Mesodermal cell (in vitro differentiated cells): Measurements from ENCODE around the gene FBXW8.

ENCODE experiments used
- H3K27ac ChIP-seq: 2 replicates; pipeline ENCODE4 v1.7.0; 2013; ENCODE audit warnings: mild to moderate bottlenecking, low read depth, low read length, moderate library complexity; ENCODE audit not compliant: severe bottlenecking
- H3K36me3 ChIP-seq: 2 replicates; pipeline ENCODE4 v1.7.1; 2013; ENCODE audit warnings: mild to moderate bottlenecking, low read length, moderate library complexity; ENCODE audit not compliant: control insufficient read depth, insufficient read depth
- H3K4me1 ChIP-seq: one replicate; pipeline ENCODE4 v1.7.1; 2013; ENCODE audit warnings: mild to moderate bottlenecking, low read length; ENCODE audit not compliant: insufficient read depth, control insufficient read depth, poor library complexity, severe bottlenecking
- H3K4me3 ChIP-seq: 2 replicates; pipeline ENCODE4 v1.7.0; 2013; ENCODE audit warnings: low read length, control low read depth, mild to moderate bottlenecking; ENCODE audit not compliant: insufficient read depth, poor library complexity, severe bottlenecking; ENCODE audit errors: extremely low read depth
- H3K9me3 ChIP-seq: 2 replicates; pipeline ENCODE4 v1.7.1; 2013; ENCODE audit warnings: mild to moderate bottlenecking, low read length, moderate library complexity; ENCODE audit not compliant: control insufficient read depth
- WGBS, 2 experiments: methylation state at CpG; one replicate each; pipeline ENCODE4 v1.1.5; 2013; ENCODE audit warnings: missing lambda C conversion rate in 2 of 2; ENCODE audit not compliant: insufficient coverage in 2 of 2; 5-methylcytosine and 5-hydroxymethylcytosine counted together

FBXW8 gene

DNA sequence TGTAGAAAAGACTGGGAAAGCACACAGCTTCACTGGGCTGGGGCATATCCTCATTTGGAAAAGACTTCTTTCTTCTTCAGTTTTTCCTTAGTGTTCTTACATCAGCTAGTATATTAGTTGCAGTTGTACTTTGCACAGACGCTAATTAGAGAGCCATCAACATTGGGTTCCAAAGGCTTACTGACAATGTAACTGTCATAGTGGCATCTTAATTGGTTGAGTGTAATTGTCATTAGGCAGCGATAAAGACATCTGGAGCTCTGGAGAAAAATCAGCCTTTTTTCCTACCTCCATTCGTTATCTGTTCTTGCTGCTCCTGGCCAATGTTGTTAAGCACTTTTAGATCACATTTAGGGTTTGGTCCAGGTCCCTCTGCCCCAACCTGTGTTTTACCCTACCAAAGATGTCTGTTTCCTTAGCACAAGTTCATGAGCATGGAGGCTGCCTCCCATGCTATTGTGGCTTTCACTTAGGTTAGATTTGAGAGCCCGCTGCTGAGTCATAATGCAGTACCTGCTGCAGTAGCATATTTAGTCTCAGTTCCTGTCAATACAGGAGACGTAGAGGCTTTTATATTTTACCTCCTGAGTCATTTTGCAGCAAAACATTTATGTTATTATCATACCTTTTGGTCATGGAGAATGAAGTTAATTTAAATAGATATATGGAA, 49.2 kb downstream of the FBXW8 start:
- peaks cover 15% of the 10 kb centered on the region for H3K36me3 ChIP-seq
- H3K27ac ChIP-seq = no peak overlapping the region
- H3K9me3 ChIP-seq = no peaks in the 10 kb centered on the region
- WGBS, 2 experiments = 93 to 95% methylated on average over 4 of the region's 5 CpGs
- peaks cover 2% of the 10 kb centered on the region for H3K4me1 ChIP-seq
- H3K4me3 ChIP-seq = no peak overlapping the region

- H3K36me3 ChIP-seq = peaks cover 25% of the 10 kb centered on the region
- H3K9me3 ChIP-seq = no peaks in the 10 kb centered on the region
- H3K27ac ChIP-seq = peak overlapping the region; percentile 29
- no peak overlapping the region for H3K4me3 ChIP-seq
- peaks cover 2% of the 10 kb centered on the region for H3K4me1 ChIP-seq
- WGBS, 2 experiments = 80% methylated on average over 1 of the region's 4 CpGs; no CpG with 5 or more reads in 1 of the 2 experiments
These were observed 51.4 kb downstream of the FBXW8 start for GRCh38 chr12:116962197-116962596.

DNA sequence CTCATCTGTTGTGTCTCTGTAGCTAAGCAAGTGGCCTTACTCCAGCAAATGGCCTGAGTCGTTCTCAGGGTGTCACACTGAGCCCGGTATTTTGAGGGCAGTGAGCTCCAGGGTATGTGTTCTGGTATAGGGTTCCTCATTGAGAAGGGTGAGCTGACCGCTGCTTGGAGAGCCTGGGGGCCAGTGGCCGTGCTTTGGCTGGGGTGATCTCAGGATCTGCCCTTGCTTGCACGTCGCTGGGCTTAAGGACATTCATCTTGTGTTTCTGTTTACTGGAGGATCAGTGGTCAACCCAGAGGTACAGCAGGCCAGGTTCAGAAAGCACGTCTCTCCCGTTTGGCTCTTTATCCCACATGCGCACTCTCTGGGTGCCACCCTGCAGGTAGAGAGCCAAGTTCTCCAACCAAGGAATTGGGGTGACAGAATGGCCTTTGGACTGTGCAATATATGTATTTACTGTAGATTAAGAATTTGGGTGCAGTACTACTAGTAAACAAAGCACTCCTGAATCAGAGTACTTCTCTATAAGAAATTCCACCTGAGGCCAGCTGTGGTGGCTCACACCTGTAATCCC, 52.1 kb downstream of the FBXW8 start:
- WGBS, 2 experiments = 93 to 95% methylated on average over 8 to 9 of the region's 9 CpGs
- H3K27ac ChIP-seq = no peak overlapping the region
- H3K36me3 ChIP-seq = peaks cover 27% of the 10 kb centered on the region
- H3K9me3 ChIP-seq = no peaks in the 10 kb centered on the region
- peaks cover 2% of the 10 kb centered on the region for H3K4me1 ChIP-seq
- no peak overlapping the region for H3K4me3 ChIP-seq

GRCh38 chr12:116964054-116965050, 53.6 kb downstream of the FBXW8 start:
- Histone ChIP-seq H3K27ac (no peak overlapping the region), H3K9me3 (no peaks in the 10 kb centered on the region), H3K4me1 (peaks cover 2% of the 10 kb centered on the region), H3K4me3 (no peak overlapping the region), H3K36me3 (peaks cover 36% of the 10 kb centered on the region)
- WGBS, 2 experiments = 92 to 100% methylated on average over 9 of the region's 14 CpGs

GRCh38 chr12:116968986-116969385, 58.2 kb downstream of the FBXW8 start:
- peaks cover 4% of the 10 kb centered on the region for H3K4me1 ChIP-seq
- no peak overlapping the region for H3K27ac ChIP-seq
- WGBS, 2 experiments = 83 to 87% methylated on average over 4 of the region's 5 CpGs
- no peak overlapping the region for H3K4me3 ChIP-seq
- no peaks in the 10 kb centered on the region for H3K9me3 ChIP-seq
- peaks cover 53% of the 10 kb centered on the region for H3K36me3 ChIP-seq

DNA sequence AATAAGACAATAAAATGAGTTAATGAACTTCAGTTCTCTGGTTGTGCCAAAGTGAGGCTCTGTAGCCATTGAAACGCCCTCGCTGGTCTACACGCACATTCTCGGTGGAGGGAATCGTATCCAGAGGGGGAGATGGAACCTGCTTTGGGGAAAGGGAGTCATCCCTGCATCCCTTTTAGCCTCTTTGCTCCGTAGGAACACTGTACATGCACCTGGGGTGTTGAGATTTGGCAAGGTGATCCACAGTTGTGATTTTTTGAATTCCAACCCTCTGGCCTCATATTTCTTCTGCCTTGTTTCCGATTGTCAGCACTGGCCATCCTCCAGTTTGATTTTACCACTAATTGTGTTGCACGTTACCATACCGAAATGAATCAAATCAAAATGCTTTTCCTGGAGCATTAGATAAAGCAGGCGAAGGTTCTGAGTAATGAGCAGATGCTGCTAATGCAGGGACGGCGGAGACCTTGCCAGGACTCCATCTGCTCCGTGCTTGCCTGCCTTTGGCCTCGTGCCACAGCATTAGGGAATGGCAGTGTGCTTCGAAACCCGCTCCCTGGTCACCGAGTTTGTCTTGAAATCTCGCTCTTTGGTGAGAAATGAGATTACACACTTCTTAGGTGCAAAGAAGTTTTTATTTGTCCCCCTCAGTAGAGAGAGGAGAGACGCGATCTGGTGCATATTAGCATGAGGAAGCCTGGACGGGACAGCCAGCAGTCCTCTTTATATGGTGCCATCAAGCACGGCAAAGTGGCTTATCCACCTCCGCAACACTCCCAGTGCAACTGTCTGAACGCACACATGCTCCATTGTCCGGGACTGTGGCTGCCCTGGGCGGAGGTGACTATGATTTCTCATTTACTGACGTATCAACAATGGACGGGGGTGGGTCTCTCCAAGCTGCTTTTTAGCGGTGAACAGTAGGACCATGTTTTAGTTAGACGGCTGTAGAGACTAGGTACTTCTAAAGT, 59.1 kb downstream of the FBXW8 start:
- H3K4me1 ChIP-seq = peaks cover 4% of the 10 kb centered on the region
- peaks cover 59% of the 10 kb centered on the region for H3K36me3 ChIP-seq
- WGBS, 2 experiments = 87 to 89% methylated on average over 24 to 26 of the region's 30 CpGs
- no peak overlapping the region for H3K27ac ChIP-seq
- H3K9me3 ChIP-seq = no peaks in the 10 kb centered on the region
- no peak overlapping the region for H3K4me3 ChIP-seq

- Histone ChIP-seq H3K36me3 (peaks cover 55% of the 10 kb centered on the region), H3K9me3 (no peaks in the 10 kb centered on the region), H3K27ac (no peak overlapping the region), H3K4me1 (peaks cover 4% of the 10 kb centered on the region), H3K4me3 (no peak overlapping the region)
- 93 to 98% methylated on average over 4 of the region's 4 CpGs for WGBS, 2 experiments
These were observed 60.5 kb downstream of the FBXW8 start for GRCh38 chr12:116971222-116971621.

GRCh38 chr12:116975779-116976393, 65.1 kb downstream of the FBXW8 start:
- WGBS, 2 experiments = 97 to 100% methylated on average over 1 to 2 of the region's 3 CpGs
- Histone ChIP-seq H3K36me3 (peaks cover 32% of the 10 kb centered on the region), H3K4me1 (peaks cover 22% of the 10 kb centered on the region), H3K9me3 (no peaks in the 10 kb centered on the region), H3K4me3 (no peak overlapping the region), H3K27ac (no peak overlapping the region)

GRCh38 chr12:116977465-116978380, 67.0 kb downstream of the FBXW8 start:
- Histone ChIP-seq H3K9me3 (no peaks in the 10 kb centered on the region), H3K27ac (peak overlapping the region; percentile 54), H3K4me1 (peaks cover 22% of the 10 kb centered on the region), H3K36me3 (peaks cover 20% of the 10 kb centered on the region), H3K4me3 (no peak overlapping the region)
- 63 to 76% methylated on average over 7 to 10 of the region's 13 CpGs for WGBS, 2 experiments
